GM23248 (cell line): ENCODE data around the gene CEP131.

ENCODE experiments used
- EZH2 ChIP-seq: fragments of 200-600 bp; sonication (generic); IDR thresholded peaks from 2 replicates; pipeline ENCODE4 v1.6.1; 2018; ENCODE audit warnings: antibody characterized with exemption, mild to moderate bottlenecking; ENCODE audit not compliant: insufficient read depth, poor library complexity, severe bottlenecking
- EZH2phosphoT487 ChIP-seq: fragments of 200-600 bp; sonication (generic); IDR thresholded peaks from 2 replicates; pipeline ENCODE4 v1.6.1; 2018; ENCODE audit warnings: antibody characterized with exemption, moderate library complexity, mild to moderate bottlenecking, low read depth; ENCODE audit not compliant: insufficient read depth

DNA sequence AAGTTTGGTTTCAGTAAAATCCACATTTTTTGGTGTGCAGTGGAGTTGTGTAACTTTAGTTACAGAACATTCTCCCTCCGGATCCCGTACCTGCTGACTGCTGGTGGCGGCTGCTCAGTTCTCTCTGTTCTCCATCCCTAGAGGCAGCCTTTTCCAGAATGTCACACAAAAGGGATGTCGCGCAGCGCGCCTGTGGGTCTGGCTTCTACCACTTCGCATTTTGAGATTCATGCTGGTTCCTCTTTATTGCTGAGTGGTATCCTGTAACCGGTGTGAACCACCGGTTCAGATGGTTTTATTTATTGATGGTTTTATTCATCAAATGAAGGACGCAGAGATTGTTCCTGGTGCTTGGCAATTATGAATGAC is 981 bp upstream of the CEP131 start:
- TF ChIP-seq EZH2 (no peak), EZH2phosphoT487 (no peak)
